Measurements from ENCODE around the gene VDAC1. TPM values are rescaled to one million over a fixed set of nuclear protein-coding genes. Genes with fewer than 3 reads are reported as not detected.
"Not testable (repeated sequence)": the region's sequence is repeated elsewhere in the genome, so short reads cannot be mapped to it uniquely, and the experiment has no call there.

Gene VDAC1
- total and polyA plus RNA-seq, 2 donors (not counting 1 experiment from before 2014, with no cell fraction given), result 27.8 to 60.7 TPM

GRCh38 chr5:133938039-133938821 is 66.5 kb downstream of the VDAC1 start:
- CTCF ChIA-PET, result interaction anchor here (0.7 to 3.1 kb wide), 7 partner anchors 8 to 515 kb away, joined by 3 to 20 read pairs (median 7); no protein-coding TSS in a partner anchor
- DNase-seq, result peak; percentile 35
- TF ChIP-seq EZH2 (IDR thresholded peaks at IDR 0.05; ENCODE audit: borderline replicate concordance, insufficient read depth, low read depth, low read length, poor library complexity, severe bottlenecking) (no peak), CTCF (IDR thresholded peaks at IDR 0.05) (no peak)
- ATAC-seq (ENCODE audit: low read depth), result no peak
- Mint-ChIP-seq H3K4me3 (peak overlapping the region; percentile 30), H3K4me1 (peaks cover 85% of the 10 kb centered on the region), H3K27me3 (no peaks in the 10 kb centered on the region), H3K9me3 (ENCODE audit: insufficient read depth) (peaks cover 3% of the 10 kb centered on the region), H3K27ac (peak overlapping the region; percentile 99)
- no peaks in the 10 kb centered on the region for H3K27me3 ChIP-seq (replicated peaks in 1 of 4; ENCODE audit: control extremely low read depth in 1 of 4, control insufficient read depth in 3 of 4, insufficient read depth in 4 of 4, low read length in 3 of 4)
- peaks cover 6% of the 10 kb centered on the region for H3K79me2 ChIP-seq (ENCODE audit: control insufficient read depth, insufficient read depth, low read length)
- H2AFZ ChIP-seq (ENCODE audit: insufficient read depth, low read depth, low read length, poor library complexity, severe bottlenecking), result peak overlapping the region; percentile 4
- peak overlapping the region; percentile 42 for H3K4me2 ChIP-seq (replicated peaks; ENCODE audit: low read depth, low read length, poor library complexity, severe bottlenecking)
- intact Hi-C loops (cut with micrococcal nuclease), result loop anchor here (5.0 kb wide), 1 partner anchor 906 kb away; no protein-coding TSS in a partner anchor
- POLR2A ChIA-PET, result interaction anchor here (0.6 to 1.6 kb wide), 5 partner anchors 8 to 67 kb away, joined by 3 to 5 read pairs (median 4); partner anchors contain the start of gene VDAC1
- peaks cover 87 to 97% of the 10 kb centered on the region in 2 donors for H3K4me1 ChIP-seq (ENCODE audit: control insufficient read depth in 2 of 2, insufficient read depth in 2 of 2, low read length in 2 of 2)
- peak overlapping the region; percentile 93 to 99 for H3K27ac ChIP-seq (ENCODE audit: low read length in 2 of 2)
- no peaks in the 10 kb centered on the region for H3K36me3 ChIP-seq (replicated peaks in 1 of 2; ENCODE audit: control extremely low read depth in 1 of 2, control insufficient read depth in 1 of 2, extremely low read depth in 1 of 2, insufficient read depth in 2 of 2, low read length in 1 of 2)
- H3K4me3 ChIP-seq (ENCODE audit: control extremely low read depth in 1 of 5, extremely low read depth in 1 of 5, insufficient read depth in 1 of 5, low read depth in 2 of 5, low read length in 4 of 5), result no peak overlapping the region
- peak overlapping the region; percentile 0 for H3K9ac ChIP-seq (ENCODE audit: low read length)
- WGBS (ENCODE audit: insufficient coverage), result 32% methylated on average over 3 of the region's 6 CpGs
- peaks cover 0 to 24% (median 0%) of the 10 kb centered on the region in 3 donors for H3K9me3 ChIP-seq (ENCODE audit: control extremely low read depth in 1 of 3, control insufficient read depth in 2 of 3, insufficient read depth in 1 of 3, low read length in 2 of 3)
- H4K20me1 ChIP-seq (ENCODE audit: control insufficient read depth, insufficient read depth, low read length, poor library complexity, severe bottlenecking), result no peaks in the 10 kb centered on the region

- not testable (repeated sequence) for H3K36me3 ChIP-seq (replicated peaks in 1 of 2; ENCODE audit: control extremely low read depth in 1 of 2, control insufficient read depth in 1 of 2, extremely low read depth in 1 of 2, insufficient read depth in 2 of 2, low read length in 1 of 2); H3K27me3 ChIP-seq (replicated peaks in 1 of 4; ENCODE audit: control extremely low read depth in 1 of 4, control insufficient read depth in 3 of 4, insufficient read depth in 4 of 4, low read length in 3 of 4); H3K4me3 ChIP-seq (ENCODE audit: control extremely low read depth in 1 of 5, extremely low read depth in 1 of 5, insufficient read depth in 1 of 5, low read depth in 2 of 5, low read length in 4 of 5); H2AFZ ChIP-seq (ENCODE audit: insufficient read depth, low read depth, low read length, poor library complexity, severe bottlenecking); H3K9ac ChIP-seq (ENCODE audit: low read length); H3K79me2 ChIP-seq (ENCODE audit: control insufficient read depth, insufficient read depth, low read length); ATAC-seq (ENCODE audit: low read depth); H4K20me1 ChIP-seq (ENCODE audit: control insufficient read depth, insufficient read depth, low read length, poor library complexity, severe bottlenecking); H3K27me3 Mint-ChIP-seq; H3K9me3 Mint-ChIP-seq (ENCODE audit: insufficient read depth); DNase-seq
- H3K4me1 Mint-ChIP-seq, result peaks cover 87% of the 10 kb centered on the region
- H3K9me3 ChIP-seq (ENCODE audit: control extremely low read depth in 1 of 3, control insufficient read depth in 2 of 3, insufficient read depth in 1 of 3, low read length in 2 of 3), result peaks cover 0 to 24% (median 0%) of the 10 kb centered on the region in 3 donors
- ChIA-PET POLR2A (interaction anchor here (0.6 to 1.5 kb wide), 2 partner anchors 40 to 60 kb away, joined by 4 to 5 read pairs; no protein-coding TSS in a partner anchor), CTCF (interaction anchor here (0.7 to 3.1 kb wide), 9 partner anchors 18 to 514 kb away, joined by 3 to 20 read pairs (median 4); no protein-coding TSS in a partner anchor)
- H3K27ac ChIP-seq (ENCODE audit: low read length in 2 of 2), result peak overlapping the region; percentile 93 to 99
- 67% methylated on average over 1 of the region's 3 CpGs for WGBS (ENCODE audit: insufficient coverage)
- intact Hi-C loops (cut with micrococcal nuclease), result loop anchor here (5.0 kb wide), 1 partner anchor 905 kb away; no protein-coding TSS in a partner anchor
- H3K4me2 ChIP-seq (replicated peaks; ENCODE audit: low read depth, low read length, poor library complexity, severe bottlenecking), result peak overlapping the region; percentile 42
- H3K4me1 ChIP-seq (ENCODE audit: control insufficient read depth in 2 of 2, insufficient read depth in 2 of 2, low read length in 2 of 2), result peaks cover 93 to 98% of the 10 kb centered on the region in 2 donors
- peak overlapping the region; percentile 99 for H3K27ac Mint-ChIP-seq
- peak overlapping the region; percentile 16 for H3K4me3 Mint-ChIP-seq
These were observed 67.1 kb downstream of the VDAC1 start for GRCh38 chr5:133937628-133938027.
